GM12874 (cell line): ENCODE data around the gene LAPTM5.

Source experiments
- CTCF ChIP-seq: IDR thresholded peaks from 2 replicates; pipeline ENCODE4 v1.5.1; 2011; ENCODE audit warnings: low read depth, mild to moderate bottlenecking, control low read depth, low read length, moderate library complexity; ENCODE audit not compliant: insufficient read depth

The LAPTM5 gene

DNA sequence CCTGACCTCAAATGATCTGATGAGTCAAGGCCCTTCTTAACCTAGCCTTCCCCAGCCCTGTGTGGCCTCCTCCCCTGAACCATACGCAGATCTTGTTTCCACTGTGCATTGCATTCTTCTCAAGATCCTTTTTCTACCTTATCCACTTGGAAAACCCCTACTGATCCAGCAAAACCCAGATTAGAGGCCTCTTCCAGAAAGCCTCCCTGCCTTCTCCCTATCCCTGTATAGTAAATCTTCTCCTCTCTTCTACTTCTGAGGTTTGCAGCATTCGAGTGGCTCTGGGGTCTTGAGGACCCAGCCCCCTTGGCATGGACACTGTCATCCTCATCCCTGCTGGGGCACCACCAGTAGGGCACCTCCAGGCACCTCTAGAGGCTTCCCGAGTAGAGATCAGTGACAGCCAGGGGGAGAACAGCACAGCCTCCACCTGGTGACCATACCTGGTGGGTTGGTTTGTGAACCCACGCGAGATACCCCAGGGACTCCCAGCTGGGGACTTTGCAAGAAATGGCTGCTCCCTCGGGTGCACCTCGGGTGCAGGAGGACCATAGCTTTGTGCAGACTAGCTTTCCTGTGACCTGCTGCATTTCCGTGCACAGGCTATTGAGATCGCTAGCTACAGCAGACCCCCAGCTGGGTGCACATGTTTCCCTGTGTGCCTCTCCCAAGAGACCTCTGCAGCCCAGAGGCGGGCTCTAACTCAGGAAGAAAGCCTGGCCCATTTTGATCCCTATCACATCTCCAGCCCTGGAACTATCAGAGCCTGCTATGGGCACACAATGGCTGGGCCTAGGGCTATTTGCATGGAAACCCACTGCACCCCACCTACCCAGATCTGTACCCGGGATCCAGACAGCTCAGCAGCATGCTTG lies 68.4 kb downstream of the LAPTM5 start:
- TF ChIP-seq CTCF, result no peak

- TF ChIP-seq CTCF, result no peak
Observed at GRCh38 chr1:30687886-30688285, 69.7 kb downstream of the LAPTM5 start.

GRCh38 chr1:30686236-30686935 lies 71.2 kb downstream of the LAPTM5 start:
- TF ChIP-seq CTCF, result no peak

DNA sequence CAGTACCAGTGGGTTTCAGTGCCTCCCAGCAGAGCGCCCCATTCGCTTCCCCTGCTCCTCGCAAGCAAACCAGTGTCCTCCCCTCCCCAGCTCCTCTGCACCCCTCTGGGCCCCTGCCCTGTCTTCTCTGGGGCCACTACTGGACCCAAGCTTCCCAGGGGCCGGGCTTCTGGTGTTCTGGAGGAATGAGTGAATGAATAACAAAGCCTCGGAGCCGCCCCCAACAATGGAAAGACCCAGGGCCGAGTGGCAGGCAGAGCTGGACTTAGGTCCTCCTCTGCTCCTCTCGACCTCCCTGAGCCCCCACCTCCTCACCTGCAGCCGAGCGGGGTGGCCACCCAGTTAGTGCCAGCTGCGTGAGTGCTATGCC lies 71.8 kb downstream of the LAPTM5 start:
- no peak for TF ChIP-seq CTCF

GRCh38 chr1:30684881-30685795 lies 72.4 kb downstream of the LAPTM5 start:
- no peak for TF ChIP-seq CTCF

DNA sequence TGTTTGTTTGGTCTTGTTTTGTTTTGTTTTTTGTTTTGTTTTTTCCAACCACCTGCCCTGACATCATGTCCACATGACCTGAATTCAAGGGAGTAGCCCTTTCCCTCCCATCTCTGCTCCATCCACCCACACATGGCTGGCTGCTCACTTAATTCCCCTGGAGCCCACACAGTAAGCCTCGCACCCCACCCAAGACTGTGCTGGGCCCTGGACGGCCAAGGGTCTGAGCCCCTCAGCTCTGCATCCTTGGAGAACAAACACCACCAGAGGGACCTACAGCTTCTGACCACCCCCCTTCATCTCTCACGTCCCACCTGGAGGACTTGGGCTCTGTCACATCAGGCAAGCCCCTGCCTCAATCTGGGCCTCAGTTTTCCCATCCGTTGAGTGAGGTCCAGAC lies 73.3 kb downstream of the LAPTM5 start:
- no peak for TF ChIP-seq CTCF

- no peak for TF ChIP-seq CTCF
Observed at GRCh38 chr1:30683699-30684098, 73.9 kb downstream of the LAPTM5 start.
